ENCODE data around the gene SELENOT.

SELENOT gene

GRCh38 chr3:150603153-150603979 is at the start of gene SELENOT:
Gene SELENOT (plus strand): TSS chr3:150603321. CDS start chr3:150603363, 42 bp downstream.
- TF ChIP-seq CTCF (IDR thresholded peaks at IDR 0.05; ENCODE audit: low read depth, low read length, missing control alignments): peak; percentile 27
- peak within 1 kb of the TSS; percentile 88 for H3K4me3 ChIP-seq (ENCODE audit: low read depth, low read length)
- peak; percentile 90 for DNase-seq (ENCODE audit: low read depth)

- no peak overlapping the region for H3K4me3 ChIP-seq (ENCODE audit: low read depth, low read length)
- TF ChIP-seq CTCF (IDR thresholded peaks at IDR 0.05; ENCODE audit: low read depth, low read length, missing control alignments): no peak
- DNase-seq (ENCODE audit: low read depth): no peak
Measured at GRCh38 chr3:150555859-150556436, 47.2 kb upstream of the SELENOT start.

- no peak for DNase-seq (ENCODE audit: low read depth)
- no peak for TF ChIP-seq CTCF (IDR thresholded peaks at IDR 0.05; ENCODE audit: low read depth, low read length, missing control alignments)
Measured at GRCh38 chr3:150556792-150557191, 46.3 kb upstream of the SELENOT start.

GRCh38 chr3:150557725-150558124 is 45.4 kb upstream of the SELENOT start:
- TF ChIP-seq CTCF (IDR thresholded peaks at IDR 0.05; ENCODE audit: low read depth, low read length, missing control alignments): no peak
- no peak for DNase-seq (ENCODE audit: low read depth)
- no peak overlapping the region for H3K4me3 ChIP-seq (ENCODE audit: low read depth, low read length)

More at GRCh38 chr3:150556792-150557191, 46.3 kb upstream of the SELENOT start:
- no peak overlapping the region for H3K4me3 ChIP-seq (ENCODE audit: low read depth, low read length)

GRCh38 chr3:150564243-150564642 is 38.9 kb upstream of the SELENOT start:
- no peak for TF ChIP-seq CTCF (IDR thresholded peaks at IDR 0.05; ENCODE audit: low read depth, low read length, missing control alignments)
- H3K4me3 ChIP-seq (ENCODE audit: low read depth, low read length): no peak overlapping the region
- no peak for DNase-seq (ENCODE audit: low read depth)

GRCh38 chr3:150567328-150567727 is 35.8 kb upstream of the SELENOT start:
- no peak for TF ChIP-seq CTCF (IDR thresholded peaks at IDR 0.05; ENCODE audit: low read depth, low read length, missing control alignments)
- no peak for DNase-seq (ENCODE audit: low read depth)
- no peak overlapping the region for H3K4me3 ChIP-seq (ENCODE audit: low read depth, low read length)
